OCI-LY1 (cell line): ENCODE data around the gene NUP93.

Source experiments
- H2AFZ ChIP-seq: fragments of 200-600 bp; sonication (generic), shearing (Covaris generic); 2 replicates; pipeline ENCODE4 v1.6.0; 2014; ENCODE audit warnings: antibody characterized with exemption, mild to moderate bottlenecking, low read length
- H3F3A ChIP-seq: fragments of 200-600 bp; sonication (generic), shearing (Covaris generic); 2 replicates; pipeline ENCODE4 v1.6.0; 2014; ENCODE audit warnings: mild to moderate bottlenecking, antibody characterized with exemption, low read length, moderate library complexity; ENCODE audit not compliant: insufficient read depth
- H3K27ac ChIP-seq: fragments of 200-600 bp; sonication (generic); 2 replicates; pipeline ENCODE4 v1.5.1; 2014; ENCODE audit warnings: low read length, mixed run types, mild to moderate bottlenecking, low read depth; ENCODE audit not compliant: poor library complexity, severe bottlenecking
- H3K27me3 ChIP-seq: fragments of 200-600 bp; sonication (generic); 2 replicates; pipeline ENCODE4 v1.6.0; 2014; ENCODE audit warnings: antibody characterized with exemption, mild to moderate bottlenecking, low read length, moderate library complexity; ENCODE audit not compliant: insufficient read depth
- H3K36me3 ChIP-seq: fragments of 200-600 bp; sonication (generic); 2 replicates; pipeline ENCODE4 v1.6.1; 2014; ENCODE audit warnings: mild to moderate bottlenecking, antibody characterized with exemption, low read length, moderate library complexity, mixed read lengths; ENCODE audit not compliant: insufficient read depth
- H3K4me1 ChIP-seq: fragments of 200-600 bp; sonication (generic); 2 replicates; pipeline ENCODE4 v1.5.1; 2014; ENCODE audit warnings: mild to moderate bottlenecking, low read length, moderate library complexity; ENCODE audit not compliant: insufficient read depth, severe bottlenecking
- H3K4me2 ChIP-seq: fragments of 200-600 bp; sonication (generic), shearing (Covaris generic); 2 replicates; pipeline ENCODE4 v1.6.1; 2014; ENCODE audit warnings: low read length
- H3K4me3 ChIP-seq: fragments of 200-600 bp; sonication (generic); 2 replicates; pipeline ENCODE4 v1.5.1; 2014; ENCODE audit warnings: low read length, low read depth, mild to moderate bottlenecking, mixed read lengths; ENCODE audit not compliant: poor library complexity, severe bottlenecking
- H3K79me2 ChIP-seq: fragments of 200-600 bp; shearing (Covaris generic); 2 replicates; pipeline ENCODE4 v1.6.1; 2016; ENCODE audit warnings: mixed run types, low read length, mixed read lengths; ENCODE audit not compliant: insufficient read depth
- H3K9ac ChIP-seq: fragments of 200-600 bp; sonication (generic), shearing (Covaris generic); 2 replicates; pipeline ENCODE4 v1.6.1; 2014; ENCODE audit warnings: mild to moderate bottlenecking, low read length, mixed read lengths
- H3K9me2 ChIP-seq: fragments of 200-600 bp; sonication (generic), shearing (Covaris generic); 2 replicates; pipeline ENCODE4 v1.6.1; 2014; ENCODE audit warnings: low read depth, mild to moderate bottlenecking, low read length, mixed read lengths
- H3K9me3 ChIP-seq: fragments of 200-600 bp; shearing (Covaris generic); 2 replicates; pipeline ENCODE4 v1.6.1; 2014; ENCODE audit warnings: low read length, mixed read lengths
- H4K20me1 ChIP-seq: fragments of 200-600 bp; sonication (generic), shearing (Covaris generic); 2 replicates; pipeline ENCODE4 v1.6.0; 2016; ENCODE audit warnings: mild to moderate bottlenecking, low read length; ENCODE audit not compliant: insufficient read depth
- CTCF ChIP-seq: fragments of 200-600 bp; sonication (generic), shearing (Covaris generic); IDR thresholded peaks from 2 replicates; pipeline ENCODE4 v1.5.1; 2017; ENCODE audit warnings: mild to moderate bottlenecking, antibody characterized with exemption, low read length, moderate library complexity, mixed read lengths
- EZH2 ChIP-seq: fragments of 200-600 bp; sonication (generic), shearing (Covaris generic); IDR thresholded peaks from 2 replicates; pipeline ENCODE4 v1.8.0; 2017; ENCODE audit warnings: borderline replicate concordance, mixed run types, mild to moderate bottlenecking, antibody characterized with exemption, low read length, moderate library complexity, mixed read lengths

NUP93 gene

DNA sequence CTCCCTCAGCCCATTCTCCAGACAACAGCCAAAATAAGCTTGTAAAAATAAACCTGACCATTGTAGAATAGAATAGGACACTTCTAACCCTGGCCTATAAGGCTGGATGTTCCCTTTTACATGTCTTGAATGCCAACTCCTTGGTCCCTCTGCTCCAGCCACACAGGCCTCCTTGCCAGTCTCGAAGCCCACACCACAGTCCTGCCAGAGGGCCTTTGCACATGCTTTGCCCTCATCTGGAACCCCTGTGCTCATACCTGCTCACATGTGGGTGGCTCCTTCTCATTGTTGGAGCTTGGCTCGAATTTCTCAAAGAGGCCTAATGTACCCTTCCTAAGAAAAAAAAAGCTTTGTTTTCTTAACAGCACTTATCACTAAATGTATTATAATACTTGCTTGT lies 129.7 kb downstream of the NUP93 start:
- no peak overlapping the region for H3K4me3 ChIP-seq
- no peaks in the 10 kb centered on the region for H3K9me2 ChIP-seq
- no peak overlapping the region for H3K27ac ChIP-seq
- H2AFZ ChIP-seq, result no peak overlapping the region
- TF ChIP-seq EZH2 (no peak), CTCF (no peak)
- no peaks in the 10 kb centered on the region for H3K36me3 ChIP-seq
- H3K9ac ChIP-seq, result no peak overlapping the region
- no peaks in the 10 kb centered on the region for H3K79me2 ChIP-seq
- H3K4me2 ChIP-seq, result no peak overlapping the region
- H3F3A ChIP-seq, result no peaks in the 10 kb centered on the region
- no peaks in the 10 kb centered on the region for H3K9me3 ChIP-seq
- no peaks in the 10 kb centered on the region for H3K27me3 ChIP-seq
- H4K20me1 ChIP-seq, result no peaks in the 10 kb centered on the region
- H3K4me1 ChIP-seq, result peaks cover 13% of the 10 kb centered on the region

DNA sequence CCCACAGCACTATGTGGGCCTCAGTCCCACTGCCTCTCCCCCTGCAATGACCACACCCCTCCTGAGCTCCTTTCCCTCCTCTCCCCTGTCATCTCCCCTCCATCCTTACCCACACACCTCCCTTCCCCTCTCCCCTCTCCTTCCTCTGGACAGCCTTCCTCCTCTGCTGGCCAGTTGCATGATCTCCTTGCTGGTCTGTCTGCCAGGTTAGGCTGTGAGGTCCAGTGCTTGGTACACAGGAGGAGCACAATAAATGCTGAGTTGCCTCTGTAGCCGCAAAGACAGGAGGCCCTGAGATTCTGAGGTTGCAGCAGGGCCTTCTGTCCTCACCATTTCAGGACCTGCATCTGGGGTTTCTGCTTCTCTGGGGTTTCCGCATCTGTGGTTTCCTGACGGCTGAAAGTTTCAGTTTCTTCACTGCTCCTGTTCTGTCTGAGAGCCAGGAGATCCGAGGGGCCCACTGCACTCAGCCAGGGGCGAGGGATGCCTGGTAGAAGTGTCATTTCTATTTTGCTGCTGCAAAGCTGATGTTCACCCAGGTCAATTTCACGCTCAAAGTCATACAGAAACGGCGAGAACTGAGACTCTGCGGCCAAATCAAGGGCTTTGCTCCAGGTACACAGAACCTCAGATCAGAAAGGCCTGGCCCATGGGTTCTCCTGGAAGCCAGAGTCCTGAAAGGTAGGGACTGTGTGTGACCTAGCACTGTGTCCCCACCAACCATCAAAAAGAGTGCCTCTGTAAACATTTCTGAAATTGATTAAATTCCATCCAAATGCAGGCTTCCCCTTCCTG lies 130.5 kb downstream of the NUP93 start:
- H2AFZ ChIP-seq, result no peak overlapping the region
- no peaks in the 10 kb centered on the region for H3K79me2 ChIP-seq
- no peaks in the 10 kb centered on the region for H4K20me1 ChIP-seq
- H3F3A ChIP-seq, result no peaks in the 10 kb centered on the region
- H3K9me3 ChIP-seq, result no peaks in the 10 kb centered on the region
- no peaks in the 10 kb centered on the region for H3K36me3 ChIP-seq
- H3K4me2 ChIP-seq, result peak overlapping the region; percentile 20; the same call in 1 of the 2 replicates
- no peak overlapping the region; the same call in 1 of the 2 replicates for H3K9ac ChIP-seq
- no peak overlapping the region for H3K4me3 ChIP-seq
- no peaks in the 10 kb centered on the region for H3K9me2 ChIP-seq
- H3K4me1 ChIP-seq, result peaks cover 13% of the 10 kb centered on the region
- no peak overlapping the region for H3K27ac ChIP-seq
- H3K27me3 ChIP-seq, result no peaks in the 10 kb centered on the region
- TF ChIP-seq CTCF, result no peak
- TF ChIP-seq EZH2, result no peak

GRCh38 chr16:56861092-56861610 lies 131.2 kb downstream of the NUP93 start:
- no peak overlapping the region for H2AFZ ChIP-seq
- no peaks in the 10 kb centered on the region for H3F3A ChIP-seq
- no peaks in the 10 kb centered on the region for H3K9me3 ChIP-seq
- TF ChIP-seq CTCF (no peak), EZH2 (no peak)
- no peaks in the 10 kb centered on the region for H3K27me3 ChIP-seq
- H3K27ac ChIP-seq, result no peak overlapping the region
- peaks cover 13% of the 10 kb centered on the region for H3K4me1 ChIP-seq
- H3K9ac ChIP-seq, result no peak overlapping the region
- H3K4me2 ChIP-seq, result no peak overlapping the region
- no peaks in the 10 kb centered on the region for H3K9me2 ChIP-seq
- no peaks in the 10 kb centered on the region for H3K79me2 ChIP-seq
- no peak overlapping the region for H3K4me3 ChIP-seq
- H4K20me1 ChIP-seq, result no peaks in the 10 kb centered on the region
- H3K36me3 ChIP-seq, result no peaks in the 10 kb centered on the region
